ENCODE results near the gene PTPRN2. TPM values are rescaled to one million over a fixed set of nuclear protein-coding genes. Genes with fewer than 3 reads are reported as not detected.

PTPRN2 gene
- total RNA-seq, 1 experiment from 2014 or later = 2.1 TPM

- BruUV-seq (replicated peaks) = no TSS peak
- Histone ChIP-seq H3K9me2 (ENCODE audit: insufficient read depth) (no peaks in the 10 kb centered on the region), H3K4me3 (replicated peaks in 1 of 2; ENCODE audit: low read depth in 1 of 2, low read length in 2 of 2) (no peak overlapping the region), H4K20me1 (ENCODE audit: insufficient read depth) (no peaks in the 10 kb centered on the region), H3K79me2 (ENCODE audit: insufficient read depth, low read length) (no peaks in the 10 kb centered on the region), H3K27me3 (ENCODE audit: insufficient read depth, low read length) (no peaks in the 10 kb centered on the region), H3K9ac (ENCODE audit: low read length) (no peak overlapping the region), H3K27ac (ENCODE audit: low read depth, low read length) (no peak overlapping the region), H3K4me2 (ENCODE audit: low read length) (no peak overlapping the region), H3K36me3 (ENCODE audit: control insufficient read depth in 1 of 2, insufficient read depth in 2 of 2, low read length in 2 of 2) (no peaks in the 10 kb centered on the region), H3K9me3 (ENCODE audit: control insufficient read depth in 1 of 2, insufficient read depth in 1 of 2, low read depth in 1 of 2, low read length in 2 of 2) (no peaks in the 10 kb centered on the region), H3K4me1 (ENCODE audit: control insufficient read depth in 1 of 2, insufficient read depth in 2 of 2, low read length in 2 of 2) (no peaks in the 10 kb centered on the region), H2AFZ (ENCODE audit: low read depth, low read length, poor library complexity, severe bottlenecking) (no peak overlapping the region)
- CTCF ChIA-PET = no interaction called here
- RAD21 ChIA-PET (ENCODE audit: low non-redundant PET in 1 of 2, low total read pairs in 2 of 2, uncharacterized antibody in 2 of 2, unreplicated experiment in 2 of 2) = no interaction called here
- TF ChIP-seq EZH2 (IDR thresholded peaks at IDR 0.05) (no peak), ZBTB33 (IDR thresholded peaks at IDR 0.05; ENCODE audit: extremely low read depth, insufficient replicate concordance, low read length) (no peak), ZFX (IDR thresholded peaks at IDR 0.05) (no peak), SIN3A (IDR thresholded peaks at IDR 0.05; ENCODE audit: low read depth) (no peak)
- DNase-seq (ENCODE audit: low read depth, low spot score) (no peak), ATAC-seq (no peak)
- intact Hi-C loops (cut with micrococcal nuclease) = no loop called here
- POLR2A ChIA-PET = no interaction called here
Measured at GRCh38 chr7:158410720-158411119, 176.9 kb downstream of the PTPRN2 start.

DNA sequence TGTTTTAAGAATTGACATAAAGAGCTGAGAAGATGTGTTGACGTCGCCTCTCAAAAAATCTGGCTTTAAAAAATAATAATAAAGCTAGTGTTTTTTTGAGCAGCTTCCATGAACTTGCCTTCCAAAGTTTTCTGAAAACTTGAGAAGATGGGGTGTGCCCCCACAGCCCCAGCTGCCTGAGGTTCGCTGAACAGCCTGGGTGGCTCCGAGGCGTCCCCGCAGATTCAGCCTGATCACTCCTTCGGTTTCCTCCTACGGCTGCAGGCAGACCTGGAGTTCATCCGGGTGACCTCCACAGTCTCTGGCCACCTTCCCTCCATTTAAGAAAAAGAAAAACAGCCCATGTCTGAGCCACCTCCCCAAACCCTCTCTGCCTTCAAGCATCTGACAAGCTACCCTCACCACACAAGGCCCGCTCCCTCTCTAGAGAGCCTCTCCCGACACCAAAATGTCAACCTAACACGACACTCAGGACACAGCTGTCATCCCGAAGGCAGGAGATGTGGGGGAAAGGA lies 177.8 kb downstream of the PTPRN2 start:
- H3K27me3 ChIP-seq (ENCODE audit: insufficient read depth, low read length) = no peaks in the 10 kb centered on the region
- no peak overlapping the region for H3K4me2 ChIP-seq (ENCODE audit: low read length)
- ChIA-PET POLR2A (no interaction called here), CTCF (no interaction called here), RAD21 (ENCODE audit: low non-redundant PET in 1 of 2, low total read pairs in 2 of 2, uncharacterized antibody in 2 of 2, unreplicated experiment in 2 of 2) (no interaction called here)
- ATAC-seq = no peak
- no peak overlapping the region for H3K4me3 ChIP-seq (replicated peaks in 1 of 2; ENCODE audit: low read depth in 1 of 2, low read length in 2 of 2)
- H2AFZ ChIP-seq (ENCODE audit: low read depth, low read length, poor library complexity, severe bottlenecking) = no peak overlapping the region
- DNase-seq (ENCODE audit: low read depth, low spot score) = no peak
- intact Hi-C loops (cut with micrococcal nuclease) = loop anchor here (2.0 kb wide), 1 partner anchor 357 kb away; no protein-coding TSS in a partner anchor
- H3K79me2 ChIP-seq (ENCODE audit: insufficient read depth, low read length) = no peaks in the 10 kb centered on the region
- H3K9me2 ChIP-seq (ENCODE audit: insufficient read depth) = no peaks in the 10 kb centered on the region
- no TSS peak for BruUV-seq (replicated peaks)
- H4K20me1 ChIP-seq (ENCODE audit: insufficient read depth) = no peaks in the 10 kb centered on the region
- no peaks in the 10 kb centered on the region for H3K36me3 ChIP-seq (ENCODE audit: control insufficient read depth in 1 of 2, insufficient read depth in 2 of 2, low read length in 2 of 2)
- H3K9ac ChIP-seq (ENCODE audit: low read length) = no peak overlapping the region
- H3K27ac ChIP-seq (ENCODE audit: low read depth, low read length) = no peak overlapping the region
- H3K4me1 ChIP-seq (ENCODE audit: control insufficient read depth in 1 of 2, insufficient read depth in 2 of 2, low read length in 2 of 2) = no peaks in the 10 kb centered on the region
- H3K9me3 ChIP-seq (ENCODE audit: control insufficient read depth in 1 of 2, insufficient read depth in 1 of 2, low read depth in 1 of 2, low read length in 2 of 2) = no peaks in the 10 kb centered on the region
- TF ChIP-seq JUND (IDR thresholded peaks at IDR 0.05) (no peak), EZH2 (IDR thresholded peaks at IDR 0.05) (no peak), ZNF274 (IDR thresholded peaks at IDR 0.05; ENCODE audit: low read depth, low read length) (no peak), REST (IDR thresholded peaks at IDR 0.05; ENCODE audit: low read depth) (no peak), RAD21 (IDR thresholded peaks at IDR 0.05; ENCODE audit: low read depth) (no peak), ZBTB33 (IDR thresholded peaks at IDR 0.05; ENCODE audit: extremely low read depth, insufficient replicate concordance, low read length) (no peak), ATF3 (IDR thresholded peaks at IDR 0.05) (no peak), FOSL1 (IDR thresholded peaks at IDR 0.05; ENCODE audit: low read depth) (no peak), POLR2A (IDR thresholded peaks at IDR 0.05; ENCODE audit: borderline replicate concordance, extremely low read depth, insufficient read depth, insufficient read length) (no peak)
